Fibroblast of lung (primary cell): ENCODE data around the gene MUSTN1.

Experiments
- CTCF ChIP-seq, 2 donors: IDR thresholded peaks in 1 of 2; conservative IDR thresholded peaks in 1 of 2; 1 replicate in 1 of 2; 2 replicates in 1 of 2; pipeline ENCODE4 v1.5.1; 2011 to 2012; ENCODE audit warnings: low read length in 2 of 2, control low read depth in 1 of 2, inconsistent platforms in 1 of 2, low read depth in 1 of 2, mild to moderate bottlenecking in 1 of 2
- EZH2 ChIP-seq: IDR thresholded peaks from 2 replicates; pipeline ENCODE4 v1.5.1; 2012; ENCODE audit warnings: low read length, control low read depth, mild to moderate bottlenecking; ENCODE audit errors: missing control alignments

GRCh38 chr3:52836471-52836845, 1.6 kb upstream of the MUSTN1 start:
- TF ChIP-seq CTCF (conservative IDR thresholded peaks at IDR 0.05 in 1 of 2, IDR thresholded peaks at IDR 0.05 in 1 of 2; ENCODE audit: low read depth in 1 of 2, low read length in 2 of 2): no peak
- no peak for TF ChIP-seq EZH2
